Activated naive CD8-positive, alpha-beta T cell treated with anti-CD3 and anti-CD28 coated beads, Interleukin-2, amount 10 ng/mL, durations not matched to agents 7 days and 5 days (primary cell): ENCODE data around the gene DHRS13. TPM values are rescaled to one million over a fixed set of nuclear protein-coding genes. Genes with fewer than 3 reads are reported as not detected.

Experiments
- ATAC-seq: fragments of 150-1000 bp; cut with Tn5 transposase; one replicate; pipeline ENCODE4 v1.10.0; 2021; ENCODE audit warnings: low read depth, moderate library complexity
- POLR2A ChIA-PET: fragments of 350-600 bp; sonication (Branson Sonifier 250); formaldehyde crosslinking; loops from one replicate; lab custom pipeline; 2021; ENCODE audit warnings: antibody characterized with exemption; lab: Charles Lee
- DNase-seq: peaks from one replicate; pipeline ENCODE4 v3.0.0; 2021
- H3K27ac Mint-ChIP-seq: one replicate; pipeline ENCODE4 v1.8.0; 2022; ENCODE audit warnings: mild to moderate bottlenecking, mixed read lengths
- H3K27me3 Mint-ChIP-seq: one replicate; pipeline ENCODE4 v1.8.0; 2022; ENCODE audit warnings: mild to moderate bottlenecking, moderate library complexity, mixed read lengths
- H3K36me3 Mint-ChIP-seq: one replicate; pipeline ENCODE4 v1.8.0; 2021; ENCODE audit warnings: mild to moderate bottlenecking, mixed read lengths
- H3K4me1 Mint-ChIP-seq: one replicate; pipeline ENCODE4 v1.8.0; 2021; ENCODE audit warnings: mixed read lengths
- H3K4me3 Mint-ChIP-seq: one replicate; pipeline ENCODE4 v1.8.0; 2022; ENCODE audit warnings: mild to moderate bottlenecking, moderate library complexity, mixed read lengths
- H3K9me3 Mint-ChIP-seq: one replicate; pipeline ENCODE4 v1.8.0; 2021; ENCODE audit warnings: mixed read lengths
- total RNA-seq, 2 experiments: library from RNA; stranded (reverse); gene quantifications; one replicate each; pipeline ENCODE4 v1.2.3, GENCODE V29; 2021

Gene DHRS13
- total RNA-seq, 2 experiments from 2014 or later: 31.6 to 32.0 TPM

DNA sequence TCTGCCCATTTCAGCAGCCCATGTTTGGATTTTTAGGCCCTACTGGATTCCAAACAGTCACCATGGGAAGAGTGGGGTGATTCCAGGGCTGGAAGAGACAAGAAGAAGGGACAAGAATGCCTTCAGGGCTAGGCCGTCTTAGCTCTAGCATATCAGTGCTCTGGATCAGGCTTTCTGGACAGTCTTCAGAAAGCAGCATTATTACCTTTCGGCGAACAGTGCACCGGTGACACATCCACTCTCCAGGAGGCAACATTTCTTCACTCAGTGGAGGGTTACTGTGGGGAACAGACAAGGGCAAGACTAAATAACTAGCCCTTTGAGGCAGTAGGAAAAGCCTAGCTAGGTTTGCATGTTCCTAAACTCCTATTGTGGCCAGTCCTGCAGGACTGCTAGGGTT lies 23.9 kb upstream of the DHRS13 start:
- Mint-ChIP-seq H3K36me3 (peaks cover 52% of the 10 kb centered on the region), H3K4me1 (peaks cover 35% of the 10 kb centered on the region), H3K27me3 (no peaks in the 10 kb centered on the region), H3K4me3 (no peak overlapping the region), H3K27ac (peak overlapping the region; percentile 88), H3K9me3 (peaks cover 1% of the 10 kb centered on the region)
- no peak for ATAC-seq
- no peak for DNase-seq
- POLR2A ChIA-PET: interaction anchor here (0.9 to 2.1 kb wide), 7 partner anchors 10 to 207 kb away, joined by 3 to 10 read pairs (median 4); partner anchors contain the start of genes FLOT2, PHF12, RPL23A and TLCD1

DNA sequence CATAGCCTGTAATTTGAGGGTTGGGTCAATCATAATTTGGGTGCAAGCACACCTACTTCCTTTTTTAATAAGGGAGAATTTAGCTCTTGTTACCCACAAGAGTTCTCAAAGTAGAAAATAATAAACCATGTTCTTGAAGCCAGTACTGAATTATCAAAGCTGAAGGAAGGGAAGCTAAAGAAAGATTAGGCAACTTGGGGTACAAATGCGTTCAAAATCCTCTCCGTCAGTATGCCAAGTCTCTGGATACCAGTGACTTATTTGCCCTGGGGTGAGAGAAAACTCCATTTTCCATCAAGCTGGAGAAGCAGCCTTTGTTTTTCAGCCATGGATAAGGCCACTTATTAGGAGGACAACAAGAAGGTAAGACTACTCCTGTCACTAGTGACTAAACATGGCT lies 23.5 kb upstream of the DHRS13 start:
- ATAC-seq (no peak), DNase-seq (no peak)
- peaks cover 35% of the 10 kb centered on the region for H3K4me1 Mint-ChIP-seq
- POLR2A ChIA-PET: interaction anchor here (0.6 to 2.1 kb wide), 6 partner anchors 10 to 206 kb away, joined by 3 to 10 read pairs (median 4); partner anchors contain the start of genes FLOT2, PHF12 and RPL23A
- H3K36me3 Mint-ChIP-seq: peaks cover 52% of the 10 kb centered on the region
- H3K27ac Mint-ChIP-seq: peak overlapping the region; percentile 88
- H3K9me3 Mint-ChIP-seq: peaks cover 1% of the 10 kb centered on the region
- peak overlapping the region; percentile 62 for H3K4me3 Mint-ChIP-seq
- H3K27me3 Mint-ChIP-seq: no peaks in the 10 kb centered on the region

DNA sequence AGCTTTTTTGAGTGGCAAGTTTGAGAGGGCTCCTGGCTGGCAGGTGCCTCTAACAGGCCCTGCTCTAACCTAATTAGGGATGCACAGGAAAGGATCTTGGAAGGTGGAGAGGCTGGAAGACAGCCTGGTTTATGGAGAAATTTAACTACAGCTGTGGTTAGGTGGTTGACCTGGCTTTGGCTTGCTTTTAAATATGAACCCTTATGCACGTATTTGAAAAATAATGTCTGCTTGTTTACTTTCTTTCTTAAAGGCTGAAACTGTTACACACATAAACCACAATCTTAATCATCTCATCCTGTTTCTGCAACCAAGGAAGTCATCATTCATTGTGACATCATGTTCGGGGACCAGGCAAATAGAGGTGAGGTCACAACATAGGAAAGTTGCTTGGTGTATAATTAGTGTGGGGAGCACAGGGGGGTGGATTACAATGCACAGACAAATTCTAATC lies 23.1 kb upstream of the DHRS13 start:
- H3K9me3 Mint-ChIP-seq: peaks cover 1% of the 10 kb centered on the region
- no peaks in the 10 kb centered on the region for H3K27me3 Mint-ChIP-seq
- DNase-seq: no peak
- peak; percentile 87 for ATAC-seq
- H3K27ac Mint-ChIP-seq: peak overlapping the region; percentile 88
- POLR2A ChIA-PET: interaction anchor here (0.6 to 2.1 kb wide), 4 partner anchors 24 to 199 kb away, joined by 3 to 10 read pairs (median 3); partner anchors contain the start of gene PHF12
- peaks cover 53% of the 10 kb centered on the region for H3K36me3 Mint-ChIP-seq
- H3K4me3 Mint-ChIP-seq: peak overlapping the region; percentile 62
- peaks cover 35% of the 10 kb centered on the region for H3K4me1 Mint-ChIP-seq

DNA sequence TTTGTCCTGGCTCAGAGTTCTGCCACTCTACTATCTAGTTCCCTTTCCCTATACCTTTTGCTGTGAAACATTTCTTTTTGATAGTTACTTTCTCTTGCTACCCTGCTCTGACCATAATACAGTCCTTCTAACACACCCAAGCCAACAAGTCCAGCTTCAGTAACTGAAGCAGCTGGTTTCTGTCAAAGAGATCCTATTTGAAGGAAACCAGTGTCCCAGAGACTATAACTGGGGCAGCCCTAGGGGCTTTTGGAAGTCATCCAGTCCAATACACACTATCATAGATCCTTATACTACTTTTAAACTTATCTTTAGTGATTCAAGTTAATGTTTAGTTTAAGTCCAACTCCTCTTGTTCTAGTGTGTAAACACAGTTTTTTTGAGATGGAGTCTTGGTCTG lies 17.3 kb upstream of the DHRS13 start:
- Mint-ChIP-seq H3K27ac (no peak overlapping the region), H3K27me3 (no peaks in the 10 kb centered on the region), H3K9me3 (no peaks in the 10 kb centered on the region), H3K36me3 (peaks cover 37% of the 10 kb centered on the region), H3K4me3 (no peak overlapping the region), H3K4me1 (peaks cover 9% of the 10 kb centered on the region)
- no peak for ATAC-seq
- no peak for DNase-seq
- POLR2A ChIA-PET: no interaction called here

DNA sequence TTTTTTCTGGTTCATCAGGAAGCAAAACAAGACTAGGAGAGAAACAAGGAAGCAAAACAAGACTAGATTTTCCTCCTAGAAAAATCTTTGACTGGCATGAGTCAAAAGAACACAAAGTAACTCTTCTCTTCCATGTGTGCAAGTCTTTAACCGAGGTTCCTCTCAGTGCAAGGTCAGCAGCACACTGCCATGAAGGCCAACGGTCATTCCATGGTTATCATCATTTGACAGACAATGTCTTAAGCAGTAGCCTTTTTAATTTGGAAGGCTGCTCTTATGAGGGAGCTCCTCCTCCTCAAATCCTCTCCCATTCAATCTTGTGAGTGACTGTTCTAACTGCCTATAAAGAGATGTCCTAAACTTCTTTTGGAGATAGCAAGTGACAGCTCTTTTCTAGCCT lies 15.4 kb upstream of the DHRS13 start:
- no peak for DNase-seq
- H3K9me3 Mint-ChIP-seq: no peaks in the 10 kb centered on the region
- POLR2A ChIA-PET: no interaction called here
- H3K4me3 Mint-ChIP-seq: no peak overlapping the region
- ATAC-seq: no peak
- no peaks in the 10 kb centered on the region for H3K27me3 Mint-ChIP-seq
- peak overlapping the region; percentile 19 for H3K27ac Mint-ChIP-seq
- peaks cover 38% of the 10 kb centered on the region for H3K36me3 Mint-ChIP-seq
- H3K4me1 Mint-ChIP-seq: no peaks in the 10 kb centered on the region

DNA sequence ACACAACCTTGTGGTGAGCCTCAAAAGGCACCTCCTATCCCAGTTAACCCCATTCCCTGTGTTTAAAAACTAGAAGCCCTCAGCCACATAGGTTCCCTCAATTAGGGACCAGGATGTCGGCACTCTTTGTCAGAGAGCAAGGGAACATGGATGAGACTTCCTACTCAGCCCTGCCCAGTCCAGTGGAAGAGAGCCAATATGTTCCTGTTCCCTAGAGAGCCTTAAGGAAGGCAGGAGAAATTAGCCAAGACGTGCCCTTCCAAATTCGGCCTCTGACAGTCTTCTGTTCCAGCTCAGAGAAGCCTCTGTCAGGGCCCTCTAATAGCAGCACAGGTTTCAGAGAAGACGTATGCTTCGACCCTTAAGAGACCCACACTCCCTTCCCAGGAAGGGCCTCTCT lies 14.6 kb upstream of the DHRS13 start:
- Mint-ChIP-seq H3K4me3 (no peak overlapping the region), H3K4me1 (no peaks in the 10 kb centered on the region), H3K27me3 (no peaks in the 10 kb centered on the region), H3K27ac (no peak overlapping the region), H3K36me3 (peaks cover 38% of the 10 kb centered on the region), H3K9me3 (no peaks in the 10 kb centered on the region)
- POLR2A ChIA-PET: no interaction called here
- ATAC-seq (no peak), DNase-seq (no peak)

DNA sequence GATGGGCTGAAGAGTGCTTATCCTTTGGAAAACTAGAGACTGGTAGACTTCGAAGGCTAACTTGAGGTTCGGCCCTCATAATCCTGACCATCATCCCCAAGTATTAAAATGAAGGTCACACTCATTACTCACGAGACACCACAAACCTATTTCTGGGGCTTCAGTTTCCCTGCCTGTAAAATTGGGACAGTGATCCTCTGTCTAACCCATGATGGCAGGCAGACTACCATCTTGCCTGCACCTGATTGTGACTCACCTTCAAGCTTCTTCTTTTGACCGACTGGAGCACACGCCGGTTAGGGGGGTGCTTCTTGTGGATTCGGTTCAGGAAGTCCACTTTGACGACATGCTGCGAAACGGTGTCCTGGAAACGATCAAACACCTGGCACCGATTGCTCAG lies 14.2 kb upstream of the DHRS13 start:
- ATAC-seq: no peak
- no peak overlapping the region for H3K27ac Mint-ChIP-seq
- H3K4me1 Mint-ChIP-seq: no peaks in the 10 kb centered on the region
- POLR2A ChIA-PET: no interaction called here
- no peaks in the 10 kb centered on the region for H3K27me3 Mint-ChIP-seq
- H3K9me3 Mint-ChIP-seq: no peaks in the 10 kb centered on the region
- no peak for DNase-seq
- H3K4me3 Mint-ChIP-seq: no peak overlapping the region
- H3K36me3 Mint-ChIP-seq: peaks cover 38% of the 10 kb centered on the region

DNA sequence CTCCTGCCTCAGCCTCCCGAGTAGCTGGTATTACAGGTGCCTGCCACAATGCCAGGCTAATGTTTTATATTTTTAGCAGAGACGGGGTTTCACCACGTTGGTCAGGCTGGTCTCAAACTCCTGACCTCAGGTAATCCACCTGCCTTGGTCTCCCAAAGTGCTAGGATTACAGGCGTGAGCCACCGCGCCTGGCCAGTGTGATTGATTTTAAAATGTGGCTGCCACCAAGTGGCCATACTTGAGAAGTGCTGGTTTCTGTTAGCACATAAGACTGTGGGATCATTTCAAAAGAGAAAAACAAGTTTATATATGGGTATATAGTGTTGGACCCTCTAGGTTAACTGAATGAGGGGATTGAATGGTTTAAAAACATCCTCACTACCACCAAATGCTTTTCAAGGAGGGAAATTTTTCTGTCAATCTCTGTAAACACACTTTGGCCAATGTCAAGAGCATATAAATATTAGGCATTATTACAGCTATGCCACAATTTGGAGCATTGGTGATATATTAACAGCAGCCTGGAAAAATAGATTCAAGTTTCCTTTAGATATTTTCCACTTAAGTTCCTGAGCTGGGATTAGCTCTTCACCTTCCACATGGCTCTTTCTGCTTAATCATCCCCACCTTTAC lies 13.5 kb upstream of the DHRS13 start:
- DNase-seq (no peak), ATAC-seq (peak; percentile 70)
- peaks cover 33% of the 10 kb centered on the region for H3K36me3 Mint-ChIP-seq
- H3K4me3 Mint-ChIP-seq: no peak overlapping the region
- no peaks in the 10 kb centered on the region for H3K27me3 Mint-ChIP-seq
- H3K4me1 Mint-ChIP-seq: no peaks in the 10 kb centered on the region
- H3K27ac Mint-ChIP-seq: no peak overlapping the region
- no peaks in the 10 kb centered on the region for H3K9me3 Mint-ChIP-seq
- POLR2A ChIA-PET: interaction anchor here (1.6 kb wide), 1 partner anchor 190 kb away, joined by 5 read pairs; no protein-coding TSS in a partner anchor

DNA sequence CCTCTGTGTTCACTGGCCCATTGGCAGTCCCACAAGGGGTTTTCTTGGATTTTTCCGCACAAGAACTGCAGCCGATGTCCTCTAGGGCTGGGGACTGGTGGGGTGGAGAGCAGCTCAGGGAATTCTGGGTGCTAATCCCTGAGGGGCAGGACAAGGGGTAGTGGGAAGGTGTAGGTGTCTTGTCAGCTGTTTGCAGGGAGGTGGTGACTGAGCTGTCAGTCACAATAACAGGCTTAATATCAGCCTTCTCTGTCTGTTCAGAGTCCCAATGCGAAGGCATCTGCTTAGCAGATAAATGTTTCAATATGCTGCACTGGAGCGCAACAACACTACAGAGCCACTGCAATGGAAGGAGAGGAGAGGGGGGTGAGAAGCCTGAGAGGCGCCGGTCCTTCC lies 10.1 kb upstream of the DHRS13 start:
- H3K9me3 Mint-ChIP-seq: no peaks in the 10 kb centered on the region
- H3K27ac Mint-ChIP-seq: no peak overlapping the region

DNA sequence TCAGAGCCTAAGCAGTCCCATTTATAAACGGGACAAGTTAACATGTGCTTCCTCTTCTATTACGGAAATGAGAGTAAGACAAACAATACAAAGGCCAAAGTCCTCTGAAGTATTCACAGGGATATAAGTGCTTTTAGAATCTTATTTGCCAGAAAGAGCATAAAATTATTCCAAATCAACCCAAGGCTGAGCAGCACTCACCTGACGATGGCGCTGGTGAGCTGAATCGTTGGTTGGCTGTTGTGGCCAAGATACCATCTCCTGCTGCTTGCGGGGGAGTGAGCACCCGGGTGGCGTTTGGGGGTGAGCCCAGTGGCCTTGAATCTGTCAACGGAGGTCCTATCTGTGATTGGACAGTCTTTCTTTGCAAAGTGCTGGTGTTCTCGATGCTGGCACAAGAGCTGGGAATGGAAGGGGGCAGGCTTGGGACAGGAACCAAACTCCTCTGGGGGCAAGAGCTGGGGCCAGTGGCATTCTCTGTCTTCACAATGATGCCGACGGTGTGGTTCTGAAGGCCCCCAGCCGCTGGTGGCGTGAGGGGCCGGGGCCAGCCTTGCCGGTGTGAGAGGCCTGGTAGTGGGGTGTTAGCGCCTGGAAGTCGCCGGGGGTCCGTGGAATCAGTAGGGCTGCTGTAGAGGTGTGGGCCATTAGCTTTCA lies 9.5 kb upstream of the DHRS13 start:
- DNase-seq (no peak), ATAC-seq (no peak)
- POLR2A ChIA-PET: interaction anchor here (1.6 kb wide), 1 partner anchor 185 kb away, joined by 3 read pairs; no protein-coding TSS in a partner anchor
- Mint-ChIP-seq H3K4me1 (no peaks in the 10 kb centered on the region), H3K27ac (no peak overlapping the region), H3K9me3 (no peaks in the 10 kb centered on the region), H3K36me3 (peaks cover 33% of the 10 kb centered on the region), H3K27me3 (no peaks in the 10 kb centered on the region), H3K4me3 (no peak overlapping the region)

More for the DNA sequence above, 10.1 kb upstream of the DHRS13 start:
- peaks cover 32% of the 10 kb centered on the region for H3K36me3 Mint-ChIP-seq
- H3K4me1 Mint-ChIP-seq: no peaks in the 10 kb centered on the region
- POLR2A ChIA-PET: interaction anchor here (1.6 kb wide), 1 partner anchor 186 kb away, joined by 3 read pairs; no protein-coding TSS in a partner anchor
- H3K4me3 Mint-ChIP-seq: no peak overlapping the region
- no peak for ATAC-seq
- H3K27me3 Mint-ChIP-seq: no peaks in the 10 kb centered on the region
- DNase-seq: no peak

DNA sequence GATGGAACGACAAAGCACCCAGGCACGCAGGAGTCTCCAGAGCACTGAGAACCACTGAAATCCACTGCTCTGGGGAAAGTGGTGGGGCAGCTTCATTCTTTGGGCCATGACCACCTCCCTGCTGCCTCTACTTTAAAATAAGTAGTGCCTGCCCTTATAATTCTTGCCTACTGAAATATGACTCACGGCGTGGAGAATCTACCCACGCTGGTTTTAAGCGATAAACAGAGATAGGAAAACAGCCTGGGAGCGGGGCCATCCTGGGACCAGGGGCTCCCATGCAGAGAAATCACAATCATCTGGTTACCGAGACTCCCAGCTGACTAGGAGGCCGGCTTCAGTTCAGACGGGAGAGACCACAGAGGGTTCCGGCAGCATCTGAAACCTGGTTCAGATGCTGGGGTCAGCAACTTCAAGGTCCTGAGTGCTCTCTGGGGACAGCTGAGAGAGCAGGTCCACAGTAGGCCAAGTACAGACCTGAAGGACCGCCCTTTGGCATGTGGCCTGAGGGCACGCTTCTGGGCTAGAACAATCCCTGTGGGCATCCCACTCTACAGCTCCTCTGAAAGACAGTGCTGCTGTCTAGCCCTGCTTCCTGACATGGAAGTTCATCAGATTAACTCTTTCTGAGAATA lies 8.6 kb upstream of the DHRS13 start:
- Mint-ChIP-seq H3K36me3 (peaks cover 39% of the 10 kb centered on the region), H3K27ac (no peak overlapping the region)
- POLR2A ChIA-PET: no interaction called here

DNA sequence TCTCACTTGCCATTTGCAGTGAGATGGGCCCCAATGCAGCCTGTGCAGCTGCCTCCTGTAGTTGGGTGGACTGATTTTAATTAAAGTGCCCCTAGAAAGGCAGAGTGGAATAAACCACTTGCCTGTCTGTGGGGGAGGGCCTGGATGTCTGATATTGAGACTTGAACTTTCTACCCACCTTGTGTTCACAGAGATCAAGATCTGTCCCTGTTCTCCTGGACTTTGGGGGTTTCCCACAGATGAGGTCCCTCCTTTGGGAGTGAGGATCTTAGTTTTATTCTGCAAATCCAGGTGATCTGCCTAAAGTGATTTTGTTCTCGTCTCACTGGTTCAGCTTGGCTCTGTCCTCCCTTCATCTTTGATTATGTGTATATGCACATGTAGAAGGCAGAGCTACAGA lies 7.7 kb upstream of the DHRS13 start:
- Mint-ChIP-seq H3K27me3 (no peaks in the 10 kb centered on the region), H3K4me3 (no peak overlapping the region), H3K36me3 (peaks cover 38% of the 10 kb centered on the region), H3K9me3 (no peaks in the 10 kb centered on the region), H3K4me1 (no peaks in the 10 kb centered on the region), H3K27ac (no peak overlapping the region)
- POLR2A ChIA-PET: no interaction called here
- no peak for ATAC-seq
- DNase-seq: no peak

More for the DNA sequence above, 8.6 kb upstream of the DHRS13 start:
- ATAC-seq (no peak), DNase-seq (no peak)
- H3K9me3 Mint-ChIP-seq: no peaks in the 10 kb centered on the region
- no peaks in the 10 kb centered on the region for H3K27me3 Mint-ChIP-seq
- no peaks in the 10 kb centered on the region for H3K4me1 Mint-ChIP-seq
- no peak overlapping the region for H3K4me3 Mint-ChIP-seq

DNA sequence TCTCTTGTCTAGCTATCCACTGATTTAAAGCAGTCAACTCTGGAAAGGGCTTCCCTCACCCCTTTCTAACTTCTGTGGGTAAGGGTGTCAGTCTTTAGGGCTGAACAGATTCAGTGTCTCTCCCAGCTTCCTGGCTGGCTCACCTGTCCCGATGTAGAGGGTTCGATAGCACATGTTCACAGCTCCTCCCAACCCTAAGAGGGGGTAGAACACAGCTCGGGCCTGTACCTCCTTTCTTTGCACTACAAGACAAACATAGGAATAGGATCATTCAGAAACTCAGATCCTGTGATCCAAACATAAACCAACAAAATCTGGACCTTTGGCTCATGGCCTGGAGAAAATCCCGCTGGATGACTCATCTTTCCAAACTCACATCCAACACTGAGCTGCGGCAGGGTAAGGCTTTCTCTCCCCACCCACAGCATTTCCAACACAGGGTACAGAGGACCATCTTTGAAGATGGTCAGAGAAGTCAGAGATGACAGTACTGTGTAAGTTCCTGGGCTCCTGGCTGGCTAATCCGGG lies 5.8 kb upstream of the DHRS13 start:
- Mint-ChIP-seq H3K27ac (no peak overlapping the region), H3K27me3 (no peaks in the 10 kb centered on the region), H3K9me3 (no peaks in the 10 kb centered on the region), H3K4me3 (no peak overlapping the region), H3K4me1 (peaks cover 5% of the 10 kb centered on the region), H3K36me3 (peaks cover 25% of the 10 kb centered on the region)
- no peak for DNase-seq
- ATAC-seq: no peak
- POLR2A ChIA-PET: interaction anchor here (0.5 to 1.6 kb wide), 2 partner anchors 15 to 61 kb away, joined by 4 to 6 read pairs; no protein-coding TSS in a partner anchor
